Astrocyte (in vitro differentiated cells and primary cell): Measurements from ENCODE around the gene TAF1B. TPM values are rescaled to one million over a fixed set of nuclear protein-coding genes. Genes with fewer than 3 reads are reported as not detected.

Source experiments
- DNase-seq: peaks from one replicate; pipeline ENCODE4 v3.0.0-alpha.2; 2010; ENCODE audit warnings: low read depth
- FAIRE-seq: peaks from 2 replicates; lab custom pipeline; 2011; peaks lifted over from hg19 to GRCh38; lab: Jason Lieb, UNC
- H2AFZ ChIP-seq: 2 replicates; pipeline ENCODE4 v1.6.0; 2012; ENCODE audit warnings: low read depth, low read length, inconsistent platforms
- H3K27ac ChIP-seq: 2 replicates; pipeline ENCODE4 v1.5.1; 2011; ENCODE audit warnings: low read depth, low read length, inconsistent platforms
- H3K27me3 ChIP-seq: 2 replicates; pipeline ENCODE4 v1.6.0; 2011; ENCODE audit warnings: low read length, inconsistent platforms; ENCODE audit not compliant: insufficient read depth
- H3K36me3 ChIP-seq: 2 replicates; pipeline ENCODE4 v1.5.1; 2011; ENCODE audit warnings: low read length, inconsistent platforms; ENCODE audit not compliant: insufficient read depth
- H3K4me1 ChIP-seq: 2 replicates; pipeline ENCODE4 v1.5.1; 2011; ENCODE audit warnings: low read length, inconsistent platforms; ENCODE audit not compliant: insufficient read depth
- H3K4me2 ChIP-seq: 2 replicates; pipeline ENCODE4 v1.6.0; 2012; ENCODE audit warnings: low read length, inconsistent platforms
- H3K4me3 ChIP-seq: 2 replicates; pipeline ENCODE4 v1.5.1; 2011; ENCODE audit warnings: low read depth, mild to moderate bottlenecking, low read length, inconsistent platforms; ENCODE audit not compliant: insufficient read depth
- H3K79me2 ChIP-seq: 2 replicates; pipeline ENCODE4 v1.6.0; 2012; ENCODE audit warnings: mild to moderate bottlenecking, low read length, inconsistent platforms; ENCODE audit not compliant: insufficient read depth
- H3K9ac ChIP-seq: 2 replicates; pipeline ENCODE4 v1.6.0; 2012; ENCODE audit warnings: mild to moderate bottlenecking, low read length, inconsistent platforms
- H3K9me3 ChIP-seq: 2 replicates; pipeline ENCODE4 v1.5.1; 2012; ENCODE audit warnings: low read depth, mild to moderate bottlenecking, low read length, inconsistent platforms; ENCODE audit not compliant: insufficient read depth
- H4K20me1 ChIP-seq: 2 replicates; pipeline ENCODE4 v1.6.0; 2012; ENCODE audit warnings: low read length, inconsistent platforms; ENCODE audit not compliant: insufficient read depth
- H3K27ac Mint-ChIP-seq: one replicate; pipeline ENCODE4 v1.8.0; 2021; ENCODE audit warnings: mild to moderate bottlenecking, mixed read lengths; ENCODE audit not compliant: unreplicated experiment
- H3K27me3 Mint-ChIP-seq: one replicate; pipeline ENCODE4 v1.8.0; 2021; ENCODE audit warnings: low read depth, mixed read lengths; ENCODE audit not compliant: unreplicated experiment
- H3K36me3 Mint-ChIP-seq: one replicate; pipeline ENCODE4 v1.8.0; 2021; ENCODE audit warnings: low read depth, mixed read lengths; ENCODE audit not compliant: unreplicated experiment
- H3K4me1 Mint-ChIP-seq: one replicate; pipeline ENCODE4 v1.8.0; 2021; ENCODE audit warnings: low read depth, mixed read lengths; ENCODE audit not compliant: unreplicated experiment
- H3K4me3 Mint-ChIP-seq: one replicate; pipeline ENCODE4 v1.8.0; 2021; ENCODE audit warnings: mild to moderate bottlenecking, moderate library complexity, mixed read lengths; ENCODE audit not compliant: unreplicated experiment
- H3K9me3 Mint-ChIP-seq: one replicate; pipeline ENCODE4 v1.8.0; 2021; ENCODE audit warnings: mild to moderate bottlenecking, mixed read lengths; ENCODE audit not compliant: unreplicated experiment
- EZH2 ChIP-seq: IDR thresholded peaks from 2 replicates; pipeline ENCODE4 v1.6.1; 2012; ENCODE audit warnings: mild to moderate bottlenecking, low read length, inconsistent platforms; ENCODE audit not compliant: insufficient read depth
- total RNA-seq: library from RNA; stranded (reverse); gene quantifications from 2 replicates; pipeline ENCODE4 v1.2.1, GENCODE V29; 2021
- TF ChIP-seq, protein P1 (sequence below): IDR thresholded peaks from 2 replicates; pipeline ENCODE4 v1.5.1; 2011; ENCODE audit warnings: low read depth, mild to moderate bottlenecking, inconsistent platforms, low read length, moderate library complexity; ENCODE audit not compliant: insufficient read depth

TAF1B gene
- total RNA-seq, 1 donor from 2014 or later = 14.5 TPM

DNA sequence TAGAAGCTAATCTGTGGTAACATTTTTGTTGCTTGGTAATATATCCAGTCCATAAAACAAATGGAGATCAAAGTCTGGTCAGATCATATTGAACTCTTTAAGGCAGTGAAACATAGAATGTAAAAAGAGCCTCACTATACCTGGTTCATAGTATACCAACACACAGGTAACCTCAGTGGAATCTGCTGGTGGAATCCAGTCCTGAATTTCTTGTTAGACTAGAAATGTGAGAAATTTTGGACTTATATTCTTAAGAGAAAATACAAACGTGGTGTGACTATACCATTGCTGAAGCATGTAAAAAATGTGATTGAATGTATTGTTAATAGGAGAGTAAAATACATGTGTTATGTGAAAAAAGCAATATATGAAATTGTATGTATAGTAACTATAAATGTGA lies 62.1 kb downstream of the TAF1B start:
- H3K4me1 ChIP-seq = no peaks in the 10 kb centered on the region
- peaks cover 4% of the 10 kb centered on the region for H3K79me2 ChIP-seq
- no peak overlapping the region for H3K4me3 Mint-ChIP-seq
- no peaks in the 10 kb centered on the region for H3K9me3 ChIP-seq
- no peaks in the 10 kb centered on the region for H3K36me3 ChIP-seq
- H3K36me3 Mint-ChIP-seq = peaks cover 2% of the 10 kb centered on the region
- no peaks in the 10 kb centered on the region for H3K27me3 Mint-ChIP-seq
- FAIRE-seq (no peak), DNase-seq (no peak)
- H3K4me3 ChIP-seq = no peak overlapping the region
- H3K27ac ChIP-seq = no peak overlapping the region
- no peak overlapping the region for H3K4me2 ChIP-seq
- H4K20me1 ChIP-seq = no peaks in the 10 kb centered on the region
- TF ChIP-seq EZH2 = no peak
- TF ChIP-seq, protein P1, sequence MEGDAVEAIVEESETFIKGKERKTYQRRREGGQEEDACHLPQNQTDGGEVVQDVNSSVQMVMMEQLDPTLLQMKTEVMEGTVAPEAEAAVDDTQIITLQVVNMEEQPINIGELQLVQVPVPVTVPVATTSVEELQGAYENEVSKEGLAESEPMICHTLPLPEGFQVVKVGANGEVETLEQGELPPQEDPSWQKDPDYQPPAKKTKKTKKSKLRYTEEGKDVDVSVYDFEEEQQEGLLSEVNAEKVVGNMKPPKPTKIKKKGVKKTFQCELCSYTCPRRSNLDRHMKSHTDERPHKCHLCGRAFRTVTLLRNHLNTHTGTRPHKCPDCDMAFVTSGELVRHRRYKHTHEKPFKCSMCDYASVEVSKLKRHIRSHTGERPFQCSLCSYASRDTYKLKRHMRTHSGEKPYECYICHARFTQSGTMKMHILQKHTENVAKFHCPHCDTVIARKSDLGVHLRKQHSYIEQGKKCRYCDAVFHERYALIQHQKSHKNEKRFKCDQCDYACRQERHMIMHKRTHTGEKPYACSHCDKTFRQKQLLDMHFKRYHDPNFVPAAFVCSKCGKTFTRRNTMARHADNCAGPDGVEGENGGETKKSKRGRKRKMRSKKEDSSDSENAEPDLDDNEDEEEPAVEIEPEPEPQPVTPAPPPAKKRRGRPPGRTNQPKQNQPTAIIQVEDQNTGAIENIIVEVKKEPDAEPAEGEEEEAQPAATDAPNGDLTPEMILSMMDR = no peak
- no peak overlapping the region for H3K9ac ChIP-seq
- no peak overlapping the region for H2AFZ ChIP-seq
- H3K27me3 ChIP-seq = no peaks in the 10 kb centered on the region
- peaks cover 10% of the 10 kb centered on the region for H3K4me1 Mint-ChIP-seq
- H3K27ac Mint-ChIP-seq = no peak overlapping the region
- no peaks in the 10 kb centered on the region for H3K9me3 Mint-ChIP-seq

DNA sequence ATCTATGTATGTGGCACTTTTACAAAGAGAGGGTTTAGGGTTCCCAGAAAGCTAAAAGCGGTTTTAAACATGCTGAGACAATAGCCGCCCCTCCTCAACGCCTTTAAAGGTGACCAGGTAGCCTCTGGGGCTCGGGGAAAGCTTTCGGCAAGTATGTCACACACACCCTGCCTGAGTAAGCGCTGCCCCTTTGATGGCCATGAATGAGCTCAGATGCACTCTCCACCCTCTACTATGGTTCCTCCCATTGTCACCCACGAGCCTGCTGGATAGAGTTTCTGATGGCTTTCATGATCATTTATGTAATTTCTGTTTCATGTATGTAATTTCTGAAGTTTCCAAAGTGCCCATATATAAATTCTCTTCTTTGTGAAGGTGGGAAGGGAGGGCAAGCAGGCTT lies 64.1 kb downstream of the TAF1B start:
- H3K79me2 ChIP-seq = no peaks in the 10 kb centered on the region
- Mint-ChIP-seq H3K9me3 (no peaks in the 10 kb centered on the region), H3K27me3 (no peaks in the 10 kb centered on the region), H3K27ac (no peak overlapping the region), H3K36me3 (peaks cover 2% of the 10 kb centered on the region), H3K4me1 (peaks cover 9% of the 10 kb centered on the region), H3K4me3 (no peak overlapping the region)
- H3K36me3 ChIP-seq = peaks cover 5% of the 10 kb centered on the region
- no peaks in the 10 kb centered on the region for H3K9me3 ChIP-seq
- H3K4me3 ChIP-seq = no peak overlapping the region
- no peak overlapping the region for H3K27ac ChIP-seq
- no peaks in the 10 kb centered on the region for H3K27me3 ChIP-seq
- H2AFZ ChIP-seq = no peak overlapping the region
- H3K4me2 ChIP-seq = no peak overlapping the region
- FAIRE-seq = no peak
- DNase-seq = no peak
- H3K4me1 ChIP-seq = no peaks in the 10 kb centered on the region
- H3K9ac ChIP-seq = no peak overlapping the region
- TF ChIP-seq, protein P1 = no peak
- TF ChIP-seq EZH2 = no peak
- no peaks in the 10 kb centered on the region for H4K20me1 ChIP-seq

DNA sequence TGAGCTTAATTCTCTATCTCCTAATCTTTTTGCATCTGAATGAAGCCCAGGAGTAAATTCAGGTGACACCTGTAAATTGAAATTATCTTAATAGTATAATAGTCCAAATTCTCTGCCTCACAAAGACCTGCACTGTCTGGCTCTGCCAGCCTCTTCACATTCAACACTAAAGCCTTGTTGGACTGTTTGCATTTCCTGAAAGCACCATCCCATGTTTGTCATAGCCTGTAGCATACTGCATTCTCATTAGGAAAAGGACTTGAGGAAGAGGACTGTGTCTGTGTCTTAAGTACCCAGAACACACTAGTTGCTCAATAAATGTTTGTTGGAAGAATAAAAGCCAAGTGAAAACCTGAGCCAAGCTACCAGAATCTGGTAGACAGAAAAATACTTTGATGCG lies 65.4 kb downstream of the TAF1B start:
- FAIRE-seq (no peak), DNase-seq (no peak)
- no peak overlapping the region for H3K27ac ChIP-seq
- H3K9ac ChIP-seq = no peak overlapping the region
- no peak overlapping the region for H3K4me3 ChIP-seq
- TF ChIP-seq, protein P1 = no peak
- TF ChIP-seq EZH2 = no peak
- H3K4me1 Mint-ChIP-seq = peaks cover 9% of the 10 kb centered on the region
- no peak overlapping the region for H3K4me3 Mint-ChIP-seq
- H3K36me3 ChIP-seq = peaks cover 7% of the 10 kb centered on the region
- H3K9me3 ChIP-seq = no peaks in the 10 kb centered on the region
- H3K36me3 Mint-ChIP-seq = peaks cover 2% of the 10 kb centered on the region
- no peak overlapping the region for H3K27ac Mint-ChIP-seq
- H3K4me2 ChIP-seq = no peak overlapping the region
- H3K79me2 ChIP-seq = no peaks in the 10 kb centered on the region
- no peaks in the 10 kb centered on the region for H3K9me3 Mint-ChIP-seq
- no peaks in the 10 kb centered on the region for H3K27me3 ChIP-seq
- H4K20me1 ChIP-seq = no peaks in the 10 kb centered on the region
- no peaks in the 10 kb centered on the region for H3K4me1 ChIP-seq
- H3K27me3 Mint-ChIP-seq = no peaks in the 10 kb centered on the region
- no peak overlapping the region for H2AFZ ChIP-seq
